IPS-15b (cell line): ENCODE results near the gene ITGAV.
A peak's percentile ranks its signal among the peaks of the same experiment; 100 is the strongest.

Experiments
- H3K27me3 ChIP-seq: one replicate; pipeline ENCODE4 v1.6.1; 2013; ENCODE audit warnings: low read length; ENCODE audit not compliant: control insufficient read depth, insufficient read depth
- H3K36me3 ChIP-seq: one replicate; pipeline ENCODE4 v1.6.1; 2013; ENCODE audit warnings: low read length; ENCODE audit not compliant: control insufficient read depth, insufficient read depth
- H3K4me1 ChIP-seq: one replicate; pipeline ENCODE4 v1.6.1; 2013; ENCODE audit warnings: mild to moderate bottlenecking, low read length; ENCODE audit not compliant: control insufficient read depth, insufficient read depth
- H3K4me3 ChIP-seq: one replicate; pipeline ENCODE4 v1.5.1; 2013; ENCODE audit warnings: low read depth, low read length
- H3K9ac ChIP-seq: one replicate; pipeline ENCODE4 v1.6.1; 2013; ENCODE audit warnings: low read depth, mild to moderate bottlenecking, low read length
- H3K9me3 ChIP-seq: one replicate; pipeline ENCODE4 v1.6.1; 2013; ENCODE audit warnings: mild to moderate bottlenecking, low read length; ENCODE audit not compliant: control insufficient read depth, insufficient read depth

Gene ITGAV

DNA sequence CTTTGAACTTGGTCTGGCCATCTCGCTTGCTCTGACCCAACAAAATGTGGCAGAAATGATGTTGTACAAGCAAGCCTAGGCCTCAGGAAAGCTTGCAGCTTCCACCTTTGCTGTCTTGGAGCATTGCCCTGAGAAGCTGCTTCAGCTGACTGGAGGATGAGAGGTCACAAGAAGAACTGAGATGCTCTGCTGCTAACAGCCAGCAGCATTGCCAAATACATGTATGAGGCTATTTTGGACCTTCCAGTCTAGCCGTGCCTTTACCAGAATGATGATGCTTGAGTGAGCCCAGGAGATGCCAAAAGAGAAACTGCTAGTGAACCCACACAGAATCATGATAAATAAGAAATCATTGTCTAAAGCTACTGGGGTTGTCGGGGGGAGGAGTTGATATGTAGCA lies 13.2 kb upstream of the ITGAV start:
- Histone ChIP-seq H3K4me3 (no peak overlapping the region), H3K4me1 (no peaks in the 10 kb centered on the region), H3K27me3 (no peaks in the 10 kb centered on the region), H3K9ac (no peak overlapping the region), H3K36me3 (no peaks in the 10 kb centered on the region), H3K9me3 (no peaks in the 10 kb centered on the region)

DNA sequence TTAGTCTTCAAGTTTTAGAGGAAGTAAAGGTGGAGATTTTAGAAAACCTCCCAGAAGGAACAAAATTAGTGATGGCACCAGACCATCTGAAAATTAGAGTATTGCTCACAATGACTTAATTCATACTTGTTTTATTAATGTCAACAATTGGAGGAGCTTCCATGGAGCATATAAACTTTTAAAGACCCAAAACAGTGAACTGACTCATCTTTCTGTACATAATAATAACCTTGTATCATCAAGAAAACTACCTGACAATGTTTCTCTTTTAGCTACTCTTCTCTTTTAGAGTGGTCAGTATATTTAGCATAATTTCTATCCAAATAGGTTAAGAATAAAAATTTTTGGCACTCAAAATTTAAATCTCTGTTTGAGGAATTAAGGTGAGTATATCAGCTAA lies 7.2 kb upstream of the ITGAV start:
- Histone ChIP-seq H3K4me3 (no peak overlapping the region), H3K27me3 (no peaks in the 10 kb centered on the region), H3K36me3 (no peaks in the 10 kb centered on the region), H3K9ac (no peak overlapping the region), H3K4me1 (peaks cover 2% of the 10 kb centered on the region), H3K9me3 (no peaks in the 10 kb centered on the region)

DNA sequence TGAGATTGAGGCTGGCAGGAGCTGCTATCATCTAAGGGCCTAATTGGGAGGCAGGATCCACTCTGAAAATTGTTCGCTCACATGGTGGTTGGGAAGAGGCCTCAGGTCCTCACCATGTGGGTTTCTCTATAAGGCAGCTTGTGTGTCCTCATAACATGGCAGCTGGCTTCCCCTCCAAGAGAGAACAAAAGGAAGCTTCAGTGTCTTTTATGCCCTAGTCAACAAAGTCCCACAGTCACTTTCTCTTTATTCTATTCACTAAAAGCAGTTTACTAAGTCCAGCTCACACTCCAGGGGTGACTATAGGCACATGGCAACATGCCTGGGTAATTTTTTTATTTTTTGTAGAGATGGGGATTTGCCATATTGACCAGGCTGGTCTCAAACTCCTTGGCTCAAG lies 5.8 kb upstream of the ITGAV start:
- H3K9ac ChIP-seq: no peak overlapping the region
- no peak overlapping the region for H3K4me3 ChIP-seq
- H3K9me3 ChIP-seq: no peaks in the 10 kb centered on the region
- no peaks in the 10 kb centered on the region for H3K36me3 ChIP-seq
- H3K4me1 ChIP-seq: peaks cover 2% of the 10 kb centered on the region
- H3K27me3 ChIP-seq: peaks cover 2% of the 10 kb centered on the region

DNA sequence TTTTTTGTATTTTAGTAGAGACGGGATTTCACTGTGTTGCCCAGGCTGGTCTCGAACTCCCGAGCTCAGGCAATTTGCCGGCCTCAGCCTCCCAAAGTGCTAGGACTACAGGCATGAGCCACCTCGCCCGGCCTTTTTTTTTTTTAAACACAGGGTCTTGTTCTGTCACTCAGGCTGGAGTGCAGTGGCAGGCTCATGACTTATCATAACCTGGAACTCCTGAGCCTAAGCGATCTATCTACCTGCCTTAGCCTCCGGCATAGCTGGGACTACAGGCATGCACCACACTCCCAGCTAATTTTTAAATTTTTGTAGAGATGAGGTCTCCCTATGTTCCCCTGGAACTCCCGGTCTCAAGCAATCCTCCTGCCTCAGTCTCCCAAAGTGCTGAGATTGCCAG lies 1.4 kb upstream of the ITGAV start:
- Histone ChIP-seq H3K36me3 (no peaks in the 10 kb centered on the region), H3K9me3 (no peaks in the 10 kb centered on the region), H3K9ac (no peak overlapping the region), H3K4me3 (no peak overlapping the region), H3K27me3 (peaks cover 7% of the 10 kb centered on the region), H3K4me1 (peaks cover 10% of the 10 kb centered on the region)

DNA sequence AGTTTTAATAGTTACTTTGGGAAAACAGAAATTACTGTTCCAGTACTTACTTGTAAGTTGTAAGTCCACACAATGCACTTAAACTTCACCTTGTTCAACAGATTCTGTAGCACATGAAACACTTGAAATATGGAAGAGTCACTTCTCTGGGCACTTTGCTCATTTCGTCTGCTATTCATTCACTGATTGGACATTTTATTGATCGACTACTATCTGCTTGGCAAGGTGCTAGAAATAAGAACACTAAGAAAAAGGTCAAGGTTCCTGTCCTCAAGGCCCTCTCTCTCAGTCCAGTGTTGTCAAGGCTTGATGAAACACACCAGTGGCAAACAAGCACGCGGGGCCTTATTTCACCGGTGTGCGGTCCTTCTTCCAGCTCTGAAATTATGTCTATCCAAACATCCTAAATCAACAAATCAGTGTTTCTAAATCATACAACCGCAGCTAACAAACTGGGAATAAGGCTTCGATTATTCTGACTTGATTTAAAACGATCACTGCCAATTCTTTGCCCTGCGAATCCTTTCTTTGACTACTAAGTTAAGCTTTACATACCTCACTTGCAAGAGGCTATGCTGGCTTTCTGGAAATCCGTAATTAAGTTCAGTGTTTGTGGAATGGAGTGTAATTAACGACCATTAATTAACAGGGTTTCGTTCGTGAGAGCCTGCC lies 780 bp upstream of the ITGAV start:
- no peaks in the 10 kb centered on the region for H3K36me3 ChIP-seq
- no peaks in the 10 kb centered on the region for H3K9me3 ChIP-seq
- peak overlapping the region; percentile 90 for H3K9ac ChIP-seq
- peaks cover 11% of the 10 kb centered on the region for H3K4me1 ChIP-seq
- H3K27me3 ChIP-seq: peaks cover 7% of the 10 kb centered on the region
- H3K4me3 ChIP-seq: peak overlapping the region; percentile 89

DNA sequence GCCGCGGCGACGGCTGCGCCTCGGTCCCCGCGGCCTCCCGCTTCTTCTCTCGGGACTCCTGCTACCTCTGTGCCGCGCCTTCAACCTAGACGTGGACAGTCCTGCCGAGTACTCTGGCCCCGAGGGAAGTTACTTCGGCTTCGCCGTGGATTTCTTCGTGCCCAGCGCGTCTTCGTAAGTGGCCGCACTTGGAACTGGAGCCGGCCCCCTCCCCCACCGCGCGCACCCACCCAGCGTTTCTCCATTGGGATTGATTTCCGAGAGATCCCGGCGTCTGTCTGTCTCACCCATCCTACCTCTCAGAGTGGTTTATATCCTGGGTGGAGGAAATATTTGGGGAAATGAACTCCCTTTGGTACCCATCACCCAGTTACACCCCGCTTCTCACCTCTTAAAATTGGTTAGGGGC lies 498 bp downstream of the ITGAV start:
- Histone ChIP-seq H3K4me1 (peaks cover 13% of the 10 kb centered on the region), H3K36me3 (no peaks in the 10 kb centered on the region), H3K4me3 (peak overlapping the region; percentile 89), H3K9ac (peak overlapping the region; percentile 90), H3K27me3 (peaks cover 7% of the 10 kb centered on the region), H3K9me3 (no peaks in the 10 kb centered on the region)

DNA sequence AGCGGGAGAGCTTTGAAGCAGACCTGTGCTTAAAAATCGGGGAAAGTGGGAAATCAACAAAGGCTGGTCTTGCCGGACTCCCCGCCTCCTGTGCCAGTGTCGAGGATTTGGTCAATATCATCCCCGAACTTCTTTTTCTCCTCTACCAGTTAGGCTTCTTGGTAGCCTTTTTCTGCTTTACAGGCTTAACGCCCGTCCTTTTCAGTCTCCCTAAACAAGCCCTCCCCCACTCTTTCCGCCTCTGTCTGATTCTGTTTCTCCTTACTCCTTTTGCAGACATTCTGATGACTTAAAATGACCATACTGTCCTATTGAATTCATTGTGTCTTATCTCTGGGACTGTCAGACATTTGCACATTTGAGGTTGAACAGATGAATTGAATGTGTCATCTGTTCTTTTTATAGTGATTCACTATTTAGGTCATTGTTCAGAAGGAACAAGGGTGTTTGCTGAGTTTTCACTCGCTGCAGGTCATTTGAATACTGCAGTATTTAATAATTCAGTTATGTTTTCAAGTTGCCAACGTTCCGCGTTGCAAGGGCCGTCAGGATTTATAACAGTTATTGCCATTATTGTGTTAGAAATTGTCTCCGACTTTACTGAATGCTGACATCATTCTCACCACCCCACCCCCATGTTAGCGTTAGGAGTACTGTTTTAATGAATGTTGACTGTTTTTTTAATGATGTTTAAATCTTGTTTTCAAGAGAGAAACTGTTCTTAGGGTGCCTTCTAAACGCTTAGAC lies 1.1 kb downstream of the ITGAV start:
- Histone ChIP-seq H3K9me3 (no peaks in the 10 kb centered on the region), H3K27me3 (peaks cover 7% of the 10 kb centered on the region), H3K4me3 (peak overlapping the region; percentile 89), H3K36me3 (no peaks in the 10 kb centered on the region), H3K4me1 (peaks cover 11% of the 10 kb centered on the region), H3K9ac (peak overlapping the region; percentile 90)

DNA sequence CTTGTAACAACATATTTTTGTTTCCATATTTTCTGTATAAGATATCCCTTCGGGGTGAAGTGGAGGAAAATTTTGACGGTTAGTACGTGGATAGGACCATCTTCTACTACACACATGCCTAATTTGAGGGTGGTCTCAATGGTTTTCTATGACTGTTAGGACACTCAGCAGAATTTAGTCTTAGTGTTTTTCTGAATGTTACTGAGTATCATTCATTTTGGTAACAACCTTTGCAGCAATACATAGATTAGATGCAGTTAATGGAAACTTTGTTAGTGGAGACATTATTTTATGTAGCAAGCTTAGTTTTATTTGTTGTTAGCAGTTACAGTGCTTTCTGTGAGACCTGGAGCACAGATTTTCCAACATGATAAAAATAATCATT lies 1.6 kb downstream of the ITGAV start:
- Histone ChIP-seq H3K9me3 (no peaks in the 10 kb centered on the region), H3K27me3 (peaks cover 7% of the 10 kb centered on the region), H3K4me3 (peak overlapping the region; percentile 89), H3K4me1 (peaks cover 11% of the 10 kb centered on the region), H3K9ac (no peak overlapping the region), H3K36me3 (no peaks in the 10 kb centered on the region)

DNA sequence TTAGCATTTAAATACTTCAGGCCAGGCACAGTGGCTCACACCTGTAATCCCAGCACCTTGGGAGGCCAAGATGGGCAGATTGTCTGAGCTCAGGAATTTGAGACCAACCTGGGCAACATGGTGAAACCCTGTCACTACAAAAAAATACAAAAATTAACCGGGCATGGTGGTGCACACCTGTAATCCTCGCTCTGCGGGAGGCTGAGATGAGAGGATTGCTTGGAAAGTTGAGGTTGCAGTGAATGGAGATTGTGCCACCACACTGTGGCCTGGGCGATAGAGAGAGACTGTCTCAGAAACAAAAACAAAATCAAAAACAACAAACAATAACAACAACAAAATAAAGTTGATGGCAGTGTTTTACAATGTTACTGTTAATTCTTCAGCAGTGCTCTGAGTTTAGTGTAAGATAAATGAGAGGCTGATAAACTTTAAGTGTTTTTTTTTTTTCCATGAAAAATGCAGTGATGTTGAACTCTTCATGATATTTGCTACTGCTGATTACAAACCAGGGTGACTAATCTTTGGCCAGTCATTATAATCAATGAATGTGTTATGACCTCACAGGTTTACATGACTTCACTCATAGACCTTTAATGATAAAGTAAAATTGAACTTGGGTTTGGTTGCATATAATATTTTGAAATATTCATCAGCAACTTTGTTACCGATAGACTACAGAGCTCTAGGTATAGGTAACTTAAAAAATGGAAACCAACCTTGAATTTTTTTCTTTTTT lies 2.5 kb downstream of the ITGAV start:
- Histone ChIP-seq H3K4me1 (peaks cover 13% of the 10 kb centered on the region), H3K36me3 (no peaks in the 10 kb centered on the region), H3K9me3 (no peaks in the 10 kb centered on the region), H3K4me3 (peak overlapping the region; percentile 89), H3K27me3 (peaks cover 7% of the 10 kb centered on the region), H3K9ac (no peak overlapping the region)

DNA sequence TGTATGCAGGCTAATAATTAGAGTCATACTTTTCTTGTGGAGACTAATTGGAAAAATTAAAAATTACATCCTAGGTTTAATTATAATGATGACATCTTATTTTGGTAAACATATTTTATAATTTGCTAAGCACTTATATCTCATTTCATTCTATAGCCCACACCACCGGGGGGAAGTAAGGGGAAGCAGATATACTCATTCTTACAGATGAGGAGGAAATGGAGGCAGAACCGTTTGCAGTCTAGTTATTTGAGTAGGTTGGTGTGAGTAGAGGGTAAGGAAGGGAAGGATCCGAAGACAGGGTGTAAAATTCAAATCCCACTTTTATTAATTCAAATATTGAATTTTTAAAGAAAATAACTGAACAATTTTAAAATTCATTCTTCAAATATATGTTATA lies 3.7 kb downstream of the ITGAV start:
- Histone ChIP-seq H3K9ac (no peak overlapping the region), H3K9me3 (no peaks in the 10 kb centered on the region), H3K36me3 (no peaks in the 10 kb centered on the region), H3K4me1 (peaks cover 13% of the 10 kb centered on the region), H3K4me3 (no peak overlapping the region), H3K27me3 (peaks cover 7% of the 10 kb centered on the region)

DNA sequence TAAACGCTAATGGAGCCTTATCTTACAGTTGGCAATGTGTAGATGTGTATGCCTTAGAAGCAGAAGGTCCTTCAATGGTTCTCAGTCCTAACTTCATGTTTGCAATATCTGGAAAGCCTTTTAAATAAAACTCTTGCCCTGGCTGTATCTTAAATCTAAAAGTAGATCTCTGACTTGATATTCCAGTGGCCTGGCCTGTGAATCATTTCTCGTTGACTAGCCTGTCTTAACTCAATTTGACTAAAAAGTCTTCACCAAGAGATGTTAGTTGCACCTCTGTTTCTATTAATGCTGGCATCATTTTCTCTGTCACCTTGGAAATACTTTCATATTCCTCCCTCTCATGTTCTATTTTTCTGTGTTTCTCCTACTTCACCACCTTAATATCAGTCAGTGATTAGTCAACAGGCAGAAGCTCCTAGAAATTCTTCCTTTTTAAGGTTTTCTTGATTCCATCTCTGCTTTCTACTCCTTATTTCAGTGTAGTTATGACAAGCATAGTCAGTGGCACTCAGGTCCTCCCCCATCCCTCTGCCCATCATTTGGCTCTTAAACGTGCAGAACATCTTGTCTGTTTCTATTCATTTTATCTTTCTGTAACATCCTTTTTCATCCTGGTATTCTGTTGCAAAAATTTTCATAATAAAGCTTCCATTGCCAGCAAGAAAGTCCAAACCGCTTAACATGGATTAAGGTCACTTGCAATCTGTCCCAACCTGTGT lies 4.3 kb downstream of the ITGAV start:
- H3K4me3 ChIP-seq: no peak overlapping the region
- H3K9me3 ChIP-seq: no peaks in the 10 kb centered on the region
- peaks cover 13% of the 10 kb centered on the region for H3K4me1 ChIP-seq
- H3K9ac ChIP-seq: no peak overlapping the region
- peaks cover 4% of the 10 kb centered on the region for H3K27me3 ChIP-seq
- H3K36me3 ChIP-seq: no peaks in the 10 kb centered on the region
